Measurements from ENCODE around the gene PKD2. TPM values are rescaled to one million over a fixed set of nuclear protein-coding genes. Genes with fewer than 3 reads are reported as not detected.

The PKD2 gene
- total and polyA plus RNA-seq, 10 donors, result 3.5 to 23.0 (median 15.5) TPM

GRCh38 chr4:88087004-88087403 is 79.6 kb downstream of the PKD2 start:
- no peak for TF ChIP-seq POLR2A (IDR thresholded peaks at IDR 0.05)
- no peak for TF ChIP-seq CTCF (IDR thresholded peaks at IDR 0.05 in 8 of 11, conservative IDR thresholded peaks at IDR 0.05 in 3 of 11)
- TF ChIP-seq POLR2AphosphoS5 (IDR thresholded peaks at IDR 0.05), result no peak
- DNase-seq, result no peak
- no peaks in the 10 kb centered on the region for H3K27me3 ChIP-seq (replicated peaks in 1 of 7)
- H3K9me3 ChIP-seq, result no peaks in the 10 kb centered on the region
- no peak overlapping the region for H3K27ac ChIP-seq
- peaks cover 0 to 4% (median 0%) of the 10 kb centered on the region in 6 donors for H3K4me1 ChIP-seq
- H3K4me3 ChIP-seq, result no peak overlapping the region
- H3K36me3 ChIP-seq, result no peaks in the 10 kb centered on the region
- intact Hi-C loops (cut with DNase I; ENCODE audit: low total_unique reads), result no loop called here
- 94 to 100% (median 100%) methylated on average over 1 of the region's 1 CpG for WGBS, 5 donors

DNA sequence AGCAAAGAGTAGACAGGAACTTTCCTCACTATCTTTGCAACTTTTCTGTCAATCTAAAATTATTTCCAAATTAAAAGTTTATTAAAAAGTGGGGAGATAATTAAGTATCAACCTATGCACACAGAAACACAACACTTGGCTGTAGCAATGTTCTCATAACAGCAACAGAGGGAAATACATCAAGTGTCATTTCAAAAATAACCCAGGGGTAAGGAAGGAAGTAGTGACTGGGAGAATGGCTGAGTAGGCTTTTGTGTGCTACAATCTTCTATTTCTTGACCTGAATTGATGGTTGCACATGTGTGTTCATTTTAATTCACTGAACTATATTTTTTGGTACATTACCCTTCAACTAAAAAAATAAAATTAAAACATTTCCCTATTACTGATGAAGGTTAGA is 83.5 kb downstream of the PKD2 start:
- no peaks in the 10 kb centered on the region for H3K36me3 ChIP-seq
- no peak overlapping the region for H3K27ac ChIP-seq
- intact Hi-C loops (cut with DNase I; ENCODE audit: low total_unique reads), result no loop called here
- DNase-seq, result no peak
- no peaks in the 10 kb centered on the region for H3K27me3 ChIP-seq (replicated peaks in 1 of 7)
- peaks cover 0 to 4% (median 0%) of the 10 kb centered on the region in 6 donors for H3K4me1 ChIP-seq
- no peak for TF ChIP-seq CTCF (IDR thresholded peaks at IDR 0.05 in 8 of 11, conservative IDR thresholded peaks at IDR 0.05 in 3 of 11)
- no peak for TF ChIP-seq POLR2A (IDR thresholded peaks at IDR 0.05)
- no peak for TF ChIP-seq POLR2AphosphoS5 (IDR thresholded peaks at IDR 0.05)
- H3K4me3 ChIP-seq, result no peak overlapping the region
- no peaks in the 10 kb centered on the region for H3K9me3 ChIP-seq

- 81 to 91% (median 86%) methylated on average over 3 of the region's 3 CpGs for WGBS, 5 donors
- intact Hi-C loops (cut with DNase I; ENCODE audit: low total_unique reads), result no loop called here
- H3K4me1 ChIP-seq, result peaks cover 0 to 4% (median 0%) of the 10 kb centered on the region in 6 donors
- H3K4me3 ChIP-seq, result no peak overlapping the region
- H3K9me3 ChIP-seq, result no peaks in the 10 kb centered on the region
- DNase-seq, result no peak
- TF ChIP-seq POLR2A (IDR thresholded peaks at IDR 0.05) (no peak), POLR2AphosphoS5 (IDR thresholded peaks at IDR 0.05) (no peak), CTCF (IDR thresholded peaks at IDR 0.05 in 8 of 11, conservative IDR thresholded peaks at IDR 0.05 in 3 of 11) (no peak)
- H3K27ac ChIP-seq, result no peak overlapping the region
- H3K27me3 ChIP-seq (replicated peaks in 1 of 7), result no peaks in the 10 kb centered on the region
- no peaks in the 10 kb centered on the region for H3K36me3 ChIP-seq
Observed at GRCh38 chr4:88091378-88091777, 83.9 kb downstream of the PKD2 start.

- Histone ChIP-seq H3K36me3 (no peaks in the 10 kb centered on the region), H3K27me3 (replicated peaks in 1 of 7) (no peaks in the 10 kb centered on the region), H3K9me3 (no peaks in the 10 kb centered on the region), H3K4me3 (no peak overlapping the region), H3K27ac (no peak overlapping the region), H3K4me1 (peaks cover 0 to 4% (median 0%) of the 10 kb centered on the region in 6 donors)
- TF ChIP-seq POLR2A (IDR thresholded peaks at IDR 0.05) (no peak), POLR2AphosphoS5 (IDR thresholded peaks at IDR 0.05) (no peak), CTCF (IDR thresholded peaks at IDR 0.05 in 8 of 11, conservative IDR thresholded peaks at IDR 0.05 in 3 of 11) (no peak)
- DNase-seq, result no peak
- intact Hi-C loops (cut with DNase I; ENCODE audit: low total_unique reads), result no loop called here
- WGBS, 5 donors, result 87 to 94% (median 90%) methylated on average over 5 of the region's 5 CpGs
Observed at GRCh38 chr4:88093874-88094273, 86.4 kb downstream of the PKD2 start.

Measured in spleen (tissue), 11 donors.